ENCODE data around the gene SH3GL3.

DNA sequence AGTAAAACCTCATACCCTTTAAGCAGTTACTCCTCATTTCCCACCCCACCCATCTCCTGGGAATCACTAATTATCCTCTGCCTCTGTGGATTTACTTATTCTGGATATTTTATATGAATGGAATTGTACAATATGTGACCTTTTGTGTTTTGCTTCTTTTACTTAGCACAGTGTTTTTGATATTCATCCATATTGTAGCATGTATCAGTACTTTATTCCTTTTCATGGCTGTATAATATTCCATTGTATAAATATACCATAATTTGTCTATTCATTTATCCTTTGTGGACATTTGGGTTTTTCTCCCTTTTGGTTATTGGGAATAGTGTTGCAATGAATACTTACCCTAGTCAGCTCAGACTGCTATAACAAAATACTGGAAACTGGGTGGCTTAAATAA is 39.2 kb downstream of the SH3GL3 start:
- TF ChIP-seq CTCF (IDR thresholded peaks at IDR 0.05; ENCODE audit: insufficient read depth, low read length, poor library complexity, severe bottlenecking) = no peak
- no peak for TF ChIP-seq EZH2phosphoT487 (conservative IDR thresholded peaks at IDR 0.05; ENCODE audit: low read length)

Data from SU-DHL-6 (cell line).